K562 (cell line): ENCODE measurements around the gene SRGAP2C.
"Not testable (repeated sequence)": the region's sequence is repeated elsewhere in the genome, so short reads cannot be mapped to it uniquely, and the experiment has no call there.

Experiments used
- BRD9 ChIP-seq: fragments of 450-650 bp; IDR thresholded peaks from 2 replicates; pipeline ENCODE4 v1.6.1; 2018; ENCODE audit warnings: low read depth; ENCODE audit not compliant: partially characterized antibody
- BRF1 ChIP-seq: IDR thresholded peaks from 3 replicates; pipeline ENCODE4 v1.6.1; 2011; ENCODE audit warnings: borderline replicate concordance, mild to moderate bottlenecking; ENCODE audit not compliant: insufficient read length; ENCODE audit errors: extremely low read depth
- CBX5 ChIP-seq: IDR thresholded peaks from 2 replicates; pipeline ENCODE4 v1.6.1; 2014; ENCODE audit warnings: low read depth, borderline replicate concordance
- CREM ChIP-seq: IDR thresholded peaks from 2 replicates; pipeline ENCODE4 v1.6.1; 2014; ENCODE audit warnings: antibody characterized with exemption, low read depth
- ETS2 ChIP-seq: IDR thresholded peaks from 2 replicates; pipeline ENCODE4 v1.6.1; 2016; ENCODE audit warnings: borderline replicate concordance, missing genetic modification characterization, mild to moderate bottlenecking, moderate library complexity, missing compliant biosample characterization; ENCODE audit not compliant: poor library complexity, severe bottlenecking
- ZFPM2 ChIP-seq: fragments of 250-450 bp; sonication (Bioruptor Pico); IDR thresholded peaks from 2 replicates; pipeline ENCODE4 v1.5.1; 2022; ENCODE audit warnings: mild to moderate bottlenecking
- ZNF766 ChIP-seq: fragments of 200-800 bp; sonication (Bioruptor generic); conservative IDR thresholded peaks from 2 replicates; pipeline ENCODE4 v1.6.1; 2016; ENCODE audit warnings: missing genetic modification characterization, missing compliant biosample characterization
- ZSCAN29 ChIP-seq: fragments of 450-650 bp; IDR thresholded peaks from 2 replicates; pipeline ENCODE4 v1.6.1; 2017
- TF ChIP-seq, protein P1 (sequence below), 2 experiments: fragments of 450-650 bp in 1 of 2; sonication (generic) in 1 of 2; formaldehyde crosslinking; conservative IDR thresholded peaks; 2 replicates each; pipeline versions ENCODE4 v1.4.0 to v1.8.1; 2020 to 2022; ENCODE audit warnings: mild to moderate bottlenecking in 1 of 2, missing genetic modification reagents in 1 of 2
- TF ChIP-seq, protein P2 (sequence below), 3 experiments: IDR thresholded peaks in 2 of 3; conservative IDR thresholded peaks in 1 of 3; 2 replicates each; pipeline ENCODE4 v1.5.1; 2011 to 2012; ENCODE audit warnings: low read length in 3 of 3, mild to moderate bottlenecking in 3 of 3, control low read depth in 2 of 3, improper control_type of control experiment in 1 of 3, inconsistent platforms in 1 of 3, low read depth in 1 of 3, mixed read lengths in 1 of 3, moderate library complexity in 1 of 3; ENCODE audit not compliant: insufficient read depth in 2 of 3
- TF ChIP-seq, protein P3 (sequence below), 2 experiments: fragments of 450-650 bp in 1 of 2; IDR thresholded peaks; 2 replicates each; pipeline ENCODE4 v1.6.1; 2011 to 2017; ENCODE audit warnings: low read depth in 2 of 2, antibody characterized with exemption in 1 of 2, borderline replicate concordance in 1 of 2, low read length in 1 of 2, mild to moderate bottlenecking in 1 of 2, mixed read lengths in 1 of 2; ENCODE audit not compliant: control insufficient read depth in 1 of 2

DNA sequence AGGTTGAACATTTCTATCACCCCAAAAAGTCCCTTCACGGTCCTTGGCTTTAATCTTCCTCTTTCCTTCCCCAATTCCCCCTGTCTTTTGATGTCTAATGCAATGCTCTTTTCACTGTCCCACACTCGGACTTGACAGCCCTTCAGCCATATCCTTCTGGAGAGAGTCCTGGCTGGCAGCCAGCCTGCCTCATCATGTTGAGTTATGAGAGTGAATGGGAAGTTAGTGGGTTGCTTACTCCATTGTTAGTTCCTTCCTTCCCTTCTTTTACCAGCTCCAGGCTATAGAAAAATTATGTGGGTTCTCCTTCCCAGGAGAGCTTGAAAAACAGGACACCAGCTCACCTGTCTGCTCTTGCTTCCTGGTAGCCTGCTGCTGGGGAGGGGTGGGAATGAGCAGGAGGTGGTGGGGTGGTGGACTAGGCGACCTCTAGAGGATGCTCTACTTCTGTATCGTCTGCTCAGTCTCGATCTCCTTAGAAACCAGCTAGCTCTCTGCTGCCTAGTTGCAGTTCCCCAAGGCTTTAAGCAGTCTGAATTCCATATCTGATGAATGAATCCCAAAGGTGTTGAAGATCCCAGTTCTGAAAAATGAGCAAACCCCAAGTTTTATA is 29.9 kb downstream of the SRGAP2C start:
- TF ChIP-seq ZFPM2 (CRISPR knock-in tag); BRF1; CREM; ETS2 (tag); CBX5; BRD9; ZNF766 (CRISPR knock-in tag); ZSCAN29: not testable (repeated sequence)
- TF ChIP-seq, protein P1, sequence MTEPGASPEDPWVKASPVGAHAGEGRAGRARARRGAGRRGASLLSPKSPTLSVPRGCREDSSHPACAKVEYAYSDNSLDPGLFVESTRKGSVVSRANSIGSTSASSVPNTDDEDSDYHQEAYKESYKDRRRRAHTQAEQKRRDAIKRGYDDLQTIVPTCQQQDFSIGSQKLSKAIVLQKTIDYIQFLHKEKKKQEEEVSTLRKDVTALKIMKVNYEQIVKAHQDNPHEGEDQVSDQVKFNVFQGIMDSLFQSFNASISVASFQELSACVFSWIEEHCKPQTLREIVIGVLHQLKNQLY (CRISPR knock-in tag; conservative IDR thresholded peaks at IDR 0.05): not testable (repeated sequence)
- TF ChIP-seq, protein P2, sequence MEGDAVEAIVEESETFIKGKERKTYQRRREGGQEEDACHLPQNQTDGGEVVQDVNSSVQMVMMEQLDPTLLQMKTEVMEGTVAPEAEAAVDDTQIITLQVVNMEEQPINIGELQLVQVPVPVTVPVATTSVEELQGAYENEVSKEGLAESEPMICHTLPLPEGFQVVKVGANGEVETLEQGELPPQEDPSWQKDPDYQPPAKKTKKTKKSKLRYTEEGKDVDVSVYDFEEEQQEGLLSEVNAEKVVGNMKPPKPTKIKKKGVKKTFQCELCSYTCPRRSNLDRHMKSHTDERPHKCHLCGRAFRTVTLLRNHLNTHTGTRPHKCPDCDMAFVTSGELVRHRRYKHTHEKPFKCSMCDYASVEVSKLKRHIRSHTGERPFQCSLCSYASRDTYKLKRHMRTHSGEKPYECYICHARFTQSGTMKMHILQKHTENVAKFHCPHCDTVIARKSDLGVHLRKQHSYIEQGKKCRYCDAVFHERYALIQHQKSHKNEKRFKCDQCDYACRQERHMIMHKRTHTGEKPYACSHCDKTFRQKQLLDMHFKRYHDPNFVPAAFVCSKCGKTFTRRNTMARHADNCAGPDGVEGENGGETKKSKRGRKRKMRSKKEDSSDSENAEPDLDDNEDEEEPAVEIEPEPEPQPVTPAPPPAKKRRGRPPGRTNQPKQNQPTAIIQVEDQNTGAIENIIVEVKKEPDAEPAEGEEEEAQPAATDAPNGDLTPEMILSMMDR (IDR thresholded peaks at IDR 0.05 in 2 of 3, conservative IDR thresholded peaks at IDR 0.05 in 1 of 3; ENCODE audit: insufficient read depth in 2 of 3, low read depth in 1 of 3, low read length in 3 of 3): not testable (repeated sequence)
- TF ChIP-seq, protein P3, sequence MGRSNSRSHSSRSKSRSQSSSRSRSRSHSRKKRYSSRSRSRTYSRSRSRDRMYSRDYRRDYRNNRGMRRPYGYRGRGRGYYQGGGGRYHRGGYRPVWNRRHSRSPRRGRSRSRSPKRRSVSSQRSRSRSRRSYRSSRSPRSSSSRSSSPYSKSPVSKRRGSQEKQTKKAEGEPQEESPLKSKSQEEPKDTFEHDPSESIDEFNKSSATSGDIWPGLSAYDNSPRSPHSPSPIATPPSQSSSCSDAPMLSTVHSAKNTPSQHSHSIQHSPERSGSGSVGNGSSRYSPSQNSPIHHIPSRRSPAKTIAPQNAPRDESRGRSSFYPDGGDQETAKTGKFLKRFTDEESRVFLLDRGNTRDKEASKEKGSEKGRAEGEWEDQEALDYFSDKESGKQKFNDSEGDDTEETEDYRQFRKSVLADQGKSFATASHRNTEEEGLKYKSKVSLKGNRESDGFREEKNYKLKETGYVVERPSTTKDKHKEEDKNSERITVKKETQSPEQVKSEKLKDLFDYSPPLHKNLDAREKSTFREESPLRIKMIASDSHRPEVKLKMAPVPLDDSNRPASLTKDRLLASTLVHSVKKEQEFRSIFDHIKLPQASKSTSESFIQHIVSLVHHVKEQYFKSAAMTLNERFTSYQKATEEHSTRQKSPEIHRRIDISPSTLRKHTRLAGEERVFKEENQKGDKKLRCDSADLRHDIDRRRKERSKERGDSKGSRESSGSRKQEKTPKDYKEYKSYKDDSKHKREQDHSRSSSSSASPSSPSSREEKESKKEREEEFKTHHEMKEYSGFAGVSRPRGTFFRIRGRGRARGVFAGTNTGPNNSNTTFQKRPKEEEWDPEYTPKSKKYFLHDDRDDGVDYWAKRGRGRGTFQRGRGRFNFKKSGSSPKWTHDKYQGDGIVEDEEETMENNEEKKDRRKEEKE (IDR thresholded peaks at IDR 0.05; ENCODE audit: borderline replicate concordance in 1 of 2, control insufficient read depth in 1 of 2, low read depth in 2 of 2, low read length in 1 of 2): not testable (repeated sequence)
